Mucosa of descending colon (tissue), 3 donors: ENCODE results near the gene RBPJL. TPM values are rescaled to one million over a fixed set of nuclear protein-coding genes. Genes with fewer than 3 reads are reported as not detected.

Experiments used
- ATAC-seq: fragments of 200-7000 bp; cut with Tn5 transposase; one replicate; pipeline ENCODE4 v1.9.1; 2020; ENCODE audit warnings: mild to moderate bottlenecking, moderate library complexity
- DNase-seq, 3 donors: peaks; one replicate each; pipeline ENCODE4 v3.0.0-alpha.2; 2020
- H3K36me3 ChIP-seq: fragments of 200-600 bp; one replicate; pipeline ENCODE4 v1.8.0; 2021; ENCODE audit warnings: low read depth, mild to moderate bottlenecking
- H3K4me1 ChIP-seq: fragments of 200-600 bp; one replicate; pipeline ENCODE4 v1.8.0; 2021; ENCODE audit warnings: low read depth, mild to moderate bottlenecking
- H3K4me3 ChIP-seq: fragments of 200-600 bp; one replicate; pipeline ENCODE4 v1.8.0; 2021; ENCODE audit warnings: mild to moderate bottlenecking
- H3K9me3 ChIP-seq: fragments of 200-600 bp; one replicate; pipeline ENCODE4 v1.8.0; 2021; ENCODE audit warnings: mild to moderate bottlenecking
- CTCF ChIP-seq: fragments of 200-600 bp; IDR thresholded peaks from one replicate; pipeline ENCODE4 v1.8.0; 2022; ENCODE audit warnings: antibody characterized with exemption, mild to moderate bottlenecking
- intact Hi-C, 2 donors: fragments of 100-400 bp; cut with DNase I in 1 of 2; cut with micrococcal nuclease in 1 of 2; formaldehyde crosslinking; loops; one replicate each; pipeline versions ENCODE4 v1.11.0 to v1.11.1; 2022; cut with DNase I, micrococcal nuclease
- total RNA-seq, 3 donors: library from RNA; stranded (reverse); fragmentation: NEBNext Ultra II Directional in 2 of 3; extraction: Animal tissue kit (Norgen Biotek cat#: 25700) in 2 of 3; gene quantifications; one replicate each; pipeline versions ENCODE4 v1.2.1 to v1.2.4, GENCODE V29; 2021 to 2023
- donor health status: DM: no; HTN: no; CAD: no; lungs with moderate emphysema.
- donor health status: DM: no; HTN: no; CAD: no.
- donor health status: DM: no; HTN: yes; CAD: no.

The RBPJL gene
- total RNA-seq, 3 donors from 2014 or later = not detected

GRCh38 chr20:45353746-45354145 lies 47.1 kb downstream of the RBPJL start:
- H3K36me3 ChIP-seq = no peaks in the 10 kb centered on the region
- peaks cover 12% of the 10 kb centered on the region for H3K4me1 ChIP-seq
- H3K9me3 ChIP-seq = no peaks in the 10 kb centered on the region
- DNase-seq (no peak), ATAC-seq (no peak)
- intact Hi-C loops = no loop called here
- no peak for TF ChIP-seq CTCF
- no peak overlapping the region for H3K4me3 ChIP-seq

- no peak overlapping the region for H3K4me3 ChIP-seq
- peaks cover 15% of the 10 kb centered on the region for H3K4me1 ChIP-seq
- ATAC-seq (no peak), DNase-seq (no peak)
- H3K36me3 ChIP-seq = no peaks in the 10 kb centered on the region
- H3K9me3 ChIP-seq = no peaks in the 10 kb centered on the region
- intact Hi-C loops = no loop called here
- TF ChIP-seq CTCF = no peak
Measured at GRCh38 chr20:45354423-45355208, 48.0 kb downstream of the RBPJL start.

GRCh38 chr20:45355209-45356084 lies 48.8 kb downstream of the RBPJL start:
- H3K9me3 ChIP-seq = no peaks in the 10 kb centered on the region
- intact Hi-C loops = no loop called here
- H3K4me3 ChIP-seq = no peak overlapping the region
- DNase-seq (no peak), ATAC-seq (peak; percentile 49)
- peaks cover 23% of the 10 kb centered on the region for H3K4me1 ChIP-seq
- no peak for TF ChIP-seq CTCF
- no peaks in the 10 kb centered on the region for H3K36me3 ChIP-seq

- H3K9me3 ChIP-seq = no peaks in the 10 kb centered on the region
- ATAC-seq (no peak), DNase-seq (no peak)
- peaks cover 31% of the 10 kb centered on the region for H3K4me1 ChIP-seq
- intact Hi-C loops = no loop called here
- H3K36me3 ChIP-seq = peaks cover 3% of the 10 kb centered on the region
- no peak for TF ChIP-seq CTCF
- H3K4me3 ChIP-seq = no peak overlapping the region
Measured at GRCh38 chr20:45358282-45359068, 51.8 kb downstream of the RBPJL start.

GRCh38 chr20:45359069-45359405 lies 52.4 kb downstream of the RBPJL start:
- H3K36me3 ChIP-seq = peaks cover 3% of the 10 kb centered on the region
- H3K4me1 ChIP-seq = peaks cover 36% of the 10 kb centered on the region
- no peak for DNase-seq
- no peak for TF ChIP-seq CTCF
- no peaks in the 10 kb centered on the region for H3K9me3 ChIP-seq
- intact Hi-C loops = no loop called here
- ATAC-seq = no peak
- H3K4me3 ChIP-seq = no peak overlapping the region
